ENCODE measurements around the gene LRRC74B.
A peak's percentile ranks its signal among the peaks of the same experiment; 100 is the strongest.

Gene LRRC74B

GRCh38 chr22:21013657-21014201 is 32.0 kb upstream of the LRRC74B start:
- DNase-seq (ENCODE audit: low read depth in 2 of 3, low spot score in 2 of 3), result no peak

DNA sequence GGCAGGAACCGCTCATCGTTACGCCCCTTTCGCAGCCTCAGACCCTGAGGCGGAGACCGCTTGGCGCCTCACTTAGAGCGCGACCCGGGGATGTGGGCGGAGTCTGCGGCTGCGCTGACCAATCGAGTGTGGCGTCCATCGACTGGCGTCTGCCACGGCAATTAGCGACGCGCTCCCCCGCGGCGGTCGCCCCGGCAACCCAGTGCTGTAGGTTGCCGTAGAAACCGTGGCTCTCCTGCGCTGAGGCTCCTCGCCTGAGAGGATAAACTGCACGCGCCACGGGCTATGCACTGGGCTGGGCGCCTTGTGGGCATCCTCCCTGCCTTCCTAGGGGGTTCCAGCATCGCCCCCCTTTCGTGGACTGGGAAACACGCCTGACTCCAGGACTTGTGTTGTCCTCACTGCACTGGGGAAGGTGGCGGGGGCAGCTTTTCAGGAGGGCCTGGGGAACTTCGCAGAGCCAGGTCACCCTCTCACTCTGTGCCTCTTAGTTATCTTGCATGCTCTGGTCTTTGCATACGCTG is 31.5 kb upstream of the LRRC74B start:
- DNase-seq (ENCODE audit: low read depth in 2 of 3, low spot score in 2 of 3), result peak; percentile 64 to 83 (median 67)

DNA sequence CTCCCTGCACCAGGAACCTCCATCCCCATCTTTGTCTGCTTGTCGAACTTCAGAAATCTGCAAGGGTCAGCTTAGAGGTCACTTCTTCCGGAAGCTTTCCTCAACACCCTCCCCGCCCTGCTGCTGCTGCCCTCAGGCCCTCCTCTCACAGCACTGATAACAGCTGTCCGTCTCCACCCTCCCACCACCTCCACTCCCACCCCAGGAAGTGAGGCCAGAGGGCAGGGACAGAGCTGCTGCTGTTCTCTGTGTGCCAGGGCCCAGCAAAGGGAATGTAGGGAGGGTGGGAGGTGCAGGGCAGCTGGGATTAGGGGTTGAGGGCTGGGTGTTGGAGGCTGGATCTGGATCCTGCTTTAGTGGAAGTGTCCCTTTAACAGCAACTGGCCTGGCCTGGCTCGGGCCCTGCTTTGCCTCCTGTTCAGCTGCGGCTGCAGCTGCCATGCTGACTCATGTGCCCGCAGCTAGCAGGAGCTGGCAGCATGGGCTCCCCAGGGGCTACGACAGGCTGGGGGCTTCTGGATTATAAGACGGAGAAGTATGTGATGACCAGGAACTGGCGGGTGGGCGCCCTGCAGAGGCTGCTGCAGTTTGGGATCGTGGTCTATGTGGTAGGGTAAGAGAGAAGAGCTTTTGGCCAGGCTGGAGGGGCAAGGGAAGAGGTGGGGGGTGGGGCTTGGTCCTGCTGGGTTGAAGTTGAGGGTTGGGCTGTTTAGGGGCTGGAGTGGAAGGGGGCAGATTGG is 30.9 kb upstream of the LRRC74B start, which contains the start of gene P2RX6:
Gene P2RX6, plus strand, starts transcription at position 440 of the 740 bp plus-strand sequence. Its CDS starts 10 bp downstream, at position 450.
- no peak for DNase-seq (ENCODE audit: low read depth in 2 of 3, low spot score in 2 of 3)

DNA sequence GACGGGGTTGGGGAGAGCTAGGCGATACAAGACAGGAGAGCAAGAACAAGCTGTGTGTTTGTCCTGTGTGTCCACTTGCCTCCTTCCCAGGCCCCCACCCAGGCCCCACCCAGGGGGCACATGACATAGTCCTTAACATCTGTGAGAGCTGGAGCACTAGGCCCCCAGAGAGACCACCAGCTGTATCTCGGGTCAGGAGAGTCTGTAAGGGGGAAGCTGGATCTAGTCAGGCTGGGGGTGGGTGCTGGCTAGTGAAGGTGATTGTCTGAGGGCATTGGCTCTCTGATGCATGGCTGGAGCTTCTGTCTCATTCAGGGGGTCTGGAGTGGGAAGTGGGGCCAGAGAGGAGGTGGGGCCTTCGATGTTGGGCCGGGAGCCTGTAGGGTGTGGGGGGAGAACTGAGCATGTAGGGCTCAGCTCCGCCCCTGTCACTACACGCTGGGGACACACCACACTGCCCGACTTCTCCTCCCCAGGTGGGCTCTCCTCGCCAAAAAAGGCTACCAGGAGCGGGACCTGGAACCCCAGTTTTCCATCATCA is 30.2 kb upstream of the LRRC74B start:
- DNase-seq (ENCODE audit: low read depth in 2 of 3, low spot score in 2 of 3), result no peak

- DNase-seq (ENCODE audit: low read depth in 2 of 3, low spot score in 2 of 3), result no peak
Measured at GRCh38 chr22:21016644-21017420, 28.9 kb upstream of the LRRC74B start.

DNA sequence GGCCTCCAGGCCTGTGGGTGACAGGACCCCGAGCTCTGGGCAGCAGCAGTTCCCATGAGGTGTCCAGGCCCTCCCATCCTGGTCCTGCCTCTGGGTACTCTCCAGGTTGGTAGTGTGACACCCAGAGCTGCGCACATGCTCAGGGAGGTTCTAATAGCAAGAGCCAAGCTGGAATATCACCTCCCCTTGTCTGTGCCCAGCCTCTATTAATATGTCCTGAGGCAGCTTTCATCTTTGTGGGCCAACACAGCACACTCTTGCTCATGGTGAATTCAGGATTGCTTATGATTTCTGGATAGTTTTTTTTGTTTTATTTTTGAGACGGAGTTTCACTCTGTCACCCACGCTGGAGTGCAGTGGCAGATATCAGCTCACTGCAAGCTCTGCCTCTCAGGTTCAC is 27.4 kb upstream of the LRRC74B start:
- no peak for DNase-seq (ENCODE audit: low read depth in 2 of 3, low spot score in 2 of 3)

DNA sequence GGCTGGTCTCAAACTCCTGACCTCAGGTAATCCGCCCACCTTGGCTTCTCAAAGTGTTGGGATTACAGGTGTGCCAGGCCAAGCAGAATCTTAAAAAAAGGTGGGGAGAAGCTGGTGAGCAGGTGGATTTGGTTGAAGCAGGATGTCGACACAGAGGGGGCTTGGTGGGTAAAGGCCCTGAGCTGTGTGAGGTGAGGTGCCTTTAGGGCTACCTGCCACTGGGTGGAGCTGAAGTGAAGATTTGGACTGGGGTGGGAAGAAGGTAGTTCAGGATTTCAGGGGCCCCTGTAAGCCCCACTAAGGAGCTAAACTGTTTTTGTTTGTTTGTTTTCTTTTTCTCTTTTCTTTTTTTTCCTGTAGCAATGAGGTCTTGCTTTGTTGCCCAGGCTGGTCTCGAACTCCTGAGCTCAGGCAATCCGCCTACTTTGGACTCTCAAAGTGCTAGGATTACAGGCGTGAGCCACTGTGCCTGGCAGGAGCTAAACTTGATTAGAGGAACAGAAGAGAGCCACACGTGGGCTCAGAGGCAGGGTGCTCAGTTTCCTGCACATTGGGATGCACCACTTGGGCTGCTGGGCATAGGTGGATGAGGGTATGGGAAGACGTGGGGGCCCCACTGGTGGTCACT is 24.8 kb upstream of the LRRC74B start:
- DNase-seq (ENCODE audit: low read depth in 2 of 3, low spot score in 2 of 3), result no peak

DNA sequence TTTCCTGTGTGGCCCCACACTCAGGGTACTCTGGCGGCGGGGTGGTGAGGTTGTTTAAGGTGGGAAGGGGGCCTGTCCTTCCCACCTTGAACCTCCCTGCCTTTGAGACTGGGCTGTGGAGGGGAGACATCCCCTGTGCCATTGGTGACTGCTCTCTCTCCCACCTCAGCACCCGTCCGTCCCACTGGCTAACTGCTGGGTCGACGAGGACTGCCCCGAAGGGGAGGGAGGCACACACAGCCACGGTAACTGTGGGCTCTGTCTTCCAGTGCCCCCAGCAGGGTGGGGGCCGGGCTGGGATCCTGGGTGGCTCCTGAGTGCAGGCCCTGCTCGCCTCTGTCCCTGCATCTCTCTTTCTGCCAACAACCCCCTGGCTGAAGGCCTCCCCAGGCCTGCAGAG is 23.2 kb upstream of the LRRC74B start:
- DNase-seq (ENCODE audit: low read depth in 2 of 3, low spot score in 2 of 3), result no peak

GRCh38 chr22:21022955-21023614 is 22.7 kb upstream of the LRRC74B start:
- no peak for DNase-seq (ENCODE audit: low read depth in 2 of 3, low spot score in 2 of 3)

DNA sequence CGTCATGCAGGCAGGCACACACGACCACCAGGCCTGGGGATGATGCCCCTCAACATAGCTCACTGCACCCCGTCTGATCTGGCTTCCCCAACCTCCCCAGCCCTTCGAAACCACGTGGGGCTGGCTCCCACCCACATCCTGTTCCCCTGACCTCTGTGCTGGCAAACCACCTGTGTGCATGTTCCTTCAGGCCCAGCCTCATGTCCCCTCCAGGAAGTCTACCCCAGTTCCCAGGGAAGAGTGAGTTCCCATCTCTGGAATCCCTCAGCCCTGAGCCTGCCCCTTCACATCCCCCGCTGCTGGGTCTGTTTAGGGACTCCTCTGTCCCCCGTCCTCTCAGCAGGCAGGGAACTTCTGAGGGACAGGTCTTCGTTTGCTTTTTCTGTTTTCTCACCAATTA is 20.5 kb upstream of the LRRC74B start:
- no peak for DNase-seq (ENCODE audit: low read depth in 2 of 3, low spot score in 2 of 3)

GRCh38 chr22:21025763-21026755 is 19.7 kb upstream of the LRRC74B start:
- DNase-seq (ENCODE audit: low read depth in 2 of 3, low spot score in 2 of 3), result no peak

DNA sequence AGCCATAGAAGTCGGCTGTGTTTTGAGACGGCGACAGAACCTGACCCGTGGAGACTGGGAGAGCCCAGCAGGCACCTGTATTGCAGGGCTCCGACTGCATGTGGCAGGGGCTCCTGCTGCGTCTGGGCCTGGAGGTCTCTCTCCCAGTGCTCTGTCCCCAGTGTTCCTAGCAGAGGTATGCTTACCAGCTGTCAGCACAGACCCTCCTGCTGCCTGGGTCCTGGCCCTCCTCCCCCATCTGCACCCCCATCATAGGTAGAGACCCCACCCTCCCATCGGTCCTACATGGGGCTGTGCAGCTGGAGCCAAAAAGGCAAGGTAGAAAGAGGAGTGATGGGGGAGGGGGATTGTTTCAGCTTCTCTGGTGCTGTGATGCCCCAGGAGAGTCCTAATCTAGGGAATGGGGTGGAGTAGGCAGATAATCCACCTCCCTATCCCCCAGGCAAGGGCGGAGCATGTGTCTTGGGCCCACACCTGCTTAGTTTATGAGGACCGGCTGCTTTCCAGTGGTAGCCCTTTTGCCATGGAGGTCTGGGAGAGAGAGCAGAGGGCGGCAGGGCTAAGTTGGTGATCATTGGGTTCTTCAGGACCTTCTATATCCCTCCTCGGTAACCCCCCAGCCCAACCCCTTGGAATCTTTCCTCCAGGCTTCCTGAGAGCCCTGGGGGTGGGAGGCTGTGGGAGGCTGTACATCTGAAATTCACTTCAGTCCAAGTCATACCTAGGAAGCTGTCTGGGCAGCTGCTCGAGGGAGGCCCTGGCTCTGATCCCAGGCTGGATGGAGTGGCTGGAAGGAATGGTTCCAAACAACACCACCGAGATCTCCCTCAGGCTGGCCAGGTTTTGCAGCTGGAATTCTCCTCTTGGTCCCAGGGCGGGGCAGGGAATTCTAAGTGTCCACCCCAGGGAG is 18.7 kb upstream of the LRRC74B start:
- DNase-seq (ENCODE audit: low read depth in 2 of 3, low spot score in 2 of 3), result no peak

DNA sequence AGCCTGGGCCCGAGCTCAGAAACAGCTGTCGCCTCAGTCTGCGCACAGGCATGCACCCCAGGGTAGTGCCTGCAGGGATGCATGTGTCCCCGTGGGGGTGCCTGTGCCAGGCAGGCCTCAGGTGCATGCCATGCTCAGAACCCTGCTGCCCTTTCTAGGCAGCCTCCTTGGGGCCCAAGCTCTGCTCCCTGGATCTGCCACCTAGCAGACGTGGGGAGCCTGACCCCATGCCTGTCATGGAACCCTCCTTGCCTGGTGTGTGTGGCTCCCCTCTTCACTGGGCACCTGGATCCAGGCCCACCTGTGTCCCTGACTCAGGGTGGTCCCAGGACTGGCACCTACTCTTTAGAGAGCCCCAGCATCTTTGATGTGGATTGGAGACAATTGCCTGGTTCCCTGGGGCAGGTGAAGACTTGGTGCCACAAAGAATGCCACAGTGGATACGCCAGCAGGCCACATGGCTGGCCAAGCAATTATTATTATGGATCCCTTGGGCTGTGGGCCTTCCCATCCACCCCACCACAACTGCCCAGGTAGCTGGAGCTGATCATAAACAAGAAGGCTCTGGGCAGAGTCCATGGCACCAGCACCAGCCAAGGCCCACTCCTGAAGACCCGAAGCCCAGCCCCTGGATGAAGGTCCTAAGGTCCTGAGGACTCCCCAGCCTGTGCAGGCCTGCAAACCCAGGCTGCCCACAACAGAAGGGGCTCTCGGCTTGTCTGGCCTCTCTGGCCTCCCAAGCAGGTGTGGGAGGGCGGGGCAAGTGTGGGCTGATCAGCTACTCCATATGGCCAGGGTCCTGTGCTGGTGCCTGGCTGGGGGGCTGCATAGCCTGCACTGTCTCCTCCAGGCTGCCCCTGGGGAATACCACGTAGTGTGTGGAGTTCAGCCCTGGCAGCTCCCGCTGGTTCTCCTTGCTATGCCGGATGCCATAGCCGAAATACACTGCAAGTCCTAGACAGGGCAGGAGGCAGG is 17.2 kb upstream of the LRRC74B start:
- no peak for DNase-seq (ENCODE audit: low read depth in 2 of 3, low spot score in 2 of 3)

DNA sequence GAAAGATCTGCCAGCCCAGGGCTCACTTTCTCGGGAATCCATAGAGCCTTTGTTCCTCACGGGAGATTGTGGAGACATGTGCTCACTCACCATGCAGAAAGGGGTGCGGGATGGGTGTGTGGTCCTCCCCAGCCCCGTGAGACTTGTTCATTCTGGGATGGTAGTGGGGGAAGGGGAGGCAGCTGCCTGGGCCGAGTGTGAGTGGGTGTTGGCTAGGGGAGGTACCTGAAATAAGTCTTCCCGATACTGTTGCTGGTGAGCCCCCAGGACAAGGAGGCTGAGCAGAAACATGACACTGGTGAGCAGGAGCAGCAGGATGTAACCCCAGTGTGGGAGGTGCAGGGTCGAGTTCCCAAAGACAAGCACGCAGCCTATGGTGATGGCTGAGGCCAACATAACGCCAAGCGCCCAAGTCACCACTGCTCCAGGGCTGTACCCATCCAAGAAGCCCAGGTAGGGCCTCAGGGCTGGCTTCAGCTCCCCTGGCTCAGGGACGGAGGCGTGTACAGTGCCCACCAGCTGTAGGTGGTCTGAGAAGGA is 16.2 kb upstream of the LRRC74B start:
- no peak for DNase-seq (ENCODE audit: low read depth in 2 of 3, low spot score in 2 of 3)

DNA sequence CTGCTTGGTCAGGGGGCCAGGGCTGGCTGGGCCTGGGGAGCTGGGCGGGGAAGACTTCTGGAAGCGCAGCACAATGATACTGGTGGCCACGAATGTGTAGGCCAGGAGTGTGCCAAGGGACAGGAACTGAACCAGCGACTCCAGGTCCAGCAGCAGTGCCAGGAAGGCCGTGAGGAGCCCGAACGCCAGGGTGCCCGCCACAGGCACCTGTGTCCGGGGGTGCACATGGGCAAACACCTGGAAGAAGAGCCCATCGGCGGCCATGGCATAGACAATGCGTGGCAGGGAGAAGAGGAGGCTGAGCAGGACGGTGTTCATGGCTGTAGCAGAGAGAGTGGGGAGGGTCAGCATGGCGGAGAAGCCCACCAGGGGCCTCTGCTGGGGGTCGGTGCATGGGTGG is 15.7 kb upstream of the LRRC74B start:
- DNase-seq (ENCODE audit: low read depth in 2 of 3, low spot score in 2 of 3), result no peak

DNA sequence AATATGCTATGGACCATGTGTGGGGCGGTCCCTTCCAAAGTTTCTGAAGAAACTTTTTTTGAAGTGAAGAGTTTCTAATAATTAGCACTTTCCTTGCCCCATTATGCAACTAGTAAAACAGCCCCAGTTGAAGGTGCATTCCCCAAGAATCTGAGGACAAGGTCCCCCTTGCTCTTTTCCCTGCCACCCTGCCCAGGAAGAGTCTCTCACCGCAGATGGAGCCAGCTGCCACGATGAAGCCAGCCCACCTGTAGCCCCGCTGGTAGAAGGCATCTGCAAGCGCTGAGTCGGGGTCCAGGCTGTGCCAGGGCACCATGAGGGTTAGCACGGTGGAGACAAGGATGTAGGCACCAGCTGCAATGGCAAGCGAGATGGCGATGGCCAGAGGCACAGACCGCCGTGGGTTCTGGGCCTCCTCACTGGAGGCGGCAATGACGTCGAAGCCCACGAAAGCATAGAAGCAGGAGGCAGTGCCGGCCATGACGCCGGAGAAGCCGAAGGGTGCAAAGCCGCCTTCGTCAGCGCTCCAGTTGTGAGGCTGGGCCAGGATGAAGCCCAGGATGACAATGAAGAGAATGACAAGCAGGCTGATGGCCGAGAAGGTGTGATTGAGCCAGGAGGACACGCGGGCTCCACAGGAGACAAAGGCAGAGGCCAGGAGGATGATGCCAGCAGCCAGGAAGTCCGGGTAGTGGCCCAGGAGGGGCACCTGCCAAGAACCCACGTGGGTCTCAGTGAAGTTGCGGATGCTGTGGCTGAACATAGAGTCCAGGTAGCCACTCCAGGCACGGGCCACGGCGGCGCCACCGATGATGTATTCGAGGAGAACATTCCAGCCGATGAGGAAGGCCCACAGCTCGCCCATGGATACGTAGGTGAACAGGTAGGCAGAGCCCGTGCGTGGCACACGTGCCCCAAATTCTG is 14.9 kb upstream of the LRRC74B start:
- no peak for DNase-seq (ENCODE audit: low read depth in 2 of 3, low spot score in 2 of 3)

Data from activated CD8-positive, alpha-beta memory T cell treated with anti-CD3 and anti-CD28 coated beads for 48 hours (primary cell).